Endothelial cell of umbilical vein (primary cell): ENCODE results near the gene POMGNT2. TPM values are rescaled to one million over a fixed set of nuclear protein-coding genes. Genes with fewer than 3 reads are reported as not detected.

Experiments used
- BruUV-seq: library from RNA; stranded (reverse); fragments of 400-500 nt; replicated peaks from 2 replicates; lab custom pipeline; 2021; lab: Mats Ljungman, UMichigan
- CTCF ChIA-PET: fragments of 300-600, 350-600 bp; sonication (Branson Sonifier 250); formaldehyde crosslinking; loops from one replicate; lab custom pipeline; 2021; ENCODE audit warnings: antibody characterized with exemption, inconsistent platforms; lab: Charles Lee
- POLR2A ChIA-PET: fragments of 300-600, 350-600 bp; sonication (Branson Sonifier 250); formaldehyde crosslinking; loops from one replicate; lab custom pipeline; 2021; ENCODE audit warnings: antibody characterized with exemption, inconsistent platforms; lab: Charles Lee
- DNase-seq: peaks from one replicate; pipeline ENCODE4 v3.0.0-alpha.2; 2011; ENCODE audit warnings: low read depth, low spot score
- FAIRE-seq: peaks from 2 replicates; lab custom pipeline; 2011; peaks lifted over from hg19 to GRCh38; lab: Jason Lieb, UNC
- H2AFZ ChIP-seq: 2 replicates; pipeline ENCODE4 v1.6.0; 2012; ENCODE audit warnings: low read depth, low read length, control low read depth, inconsistent platforms
- H3K27ac ChIP-seq: 2 replicates; pipeline ENCODE4 v1.5.1; 2011; ENCODE audit warnings: low read depth, mild to moderate bottlenecking, control low read depth, low read length, moderate library complexity; ENCODE audit not compliant: insufficient read depth
- H3K27me3 ChIP-seq, 2 experiments: 2 replicates each; pipeline versions ENCODE4 v1.6.0 to v1.6.1; 2011; ENCODE audit warnings: low read length in 2 of 2, mixed read lengths in 1 of 2; ENCODE audit not compliant: control insufficient read depth in 2 of 2, insufficient read depth in 2 of 2
- H3K36me3 ChIP-seq, 2 experiments: 2 replicates in 1 of 2; 3 replicates in 1 of 2; pipeline ENCODE4 v1.5.1; 2011; ENCODE audit warnings: low read length in 2 of 2, mild to moderate bottlenecking in 1 of 2, moderate library complexity in 1 of 2; ENCODE audit not compliant: control insufficient read depth in 2 of 2, insufficient read depth in 2 of 2; ENCODE audit errors: extremely low read depth in 1 of 2
- H3K4me1 ChIP-seq: 3 replicates; pipeline ENCODE4 v1.5.1; 2011; ENCODE audit warnings: mild to moderate bottlenecking, low read length; ENCODE audit not compliant: control insufficient read depth, insufficient read depth; ENCODE audit errors: extremely low read depth
- H3K4me2 ChIP-seq: 2 replicates; pipeline ENCODE4 v1.6.1; 2011; ENCODE audit warnings: low read length, control low read depth, mixed read lengths; ENCODE audit not compliant: insufficient read depth
- H3K4me3 ChIP-seq, 3 experiments: fragments of 200-600 bp in 1 of 3; sonication (generic), shearing (Covaris generic) in 1 of 3; replicated peaks in 1 of 3; 2 replicates each; pipeline ENCODE4 v1.5.1; 2011 to 2016; ENCODE audit warnings: control low read depth in 3 of 3, low read length in 3 of 3, mild to moderate bottlenecking in 2 of 3, inconsistent platforms in 1 of 3, low read depth in 1 of 3, moderate library complexity in 1 of 3; ENCODE audit not compliant: insufficient read depth in 1 of 3
- H3K79me2 ChIP-seq: 2 replicates; pipeline ENCODE4 v1.6.0; 2012; ENCODE audit warnings: low read length, inconsistent platforms; ENCODE audit not compliant: control insufficient read depth, insufficient read depth
- H3K9ac ChIP-seq: replicated peaks from 2 replicates; pipeline ENCODE3; 2011; ENCODE audit warnings: low read length, control low read depth; ENCODE audit not compliant: insufficient read depth; ENCODE audit errors: extremely low read depth
- H3K9me1 ChIP-seq: replicated peaks from 3 replicates; pipeline ENCODE4 v1.6.0; 2011; ENCODE audit warnings: mild to moderate bottlenecking, low read length; ENCODE audit not compliant: control insufficient read depth, insufficient read depth; ENCODE audit errors: extremely low read depth
- H3K9me3 ChIP-seq: replicated peaks from 2 replicates; pipeline ENCODE4 v1.5.1; 2012; ENCODE audit warnings: low read length, inconsistent platforms; ENCODE audit not compliant: control insufficient read depth, insufficient read depth
- H4K20me1 ChIP-seq: replicated peaks from 2 replicates; pipeline ENCODE3; 2011; ENCODE audit warnings: mild to moderate bottlenecking, low read length; ENCODE audit not compliant: control insufficient read depth, insufficient read depth; ENCODE audit errors: extremely low read depth
- CTCF ChIP-seq, 2 donors: IDR thresholded peaks; 1 replicate in 1 of 2; 2 replicates in 1 of 2; pipeline ENCODE4 v1.5.1; 2011; ENCODE audit warnings: low read length in 2 of 2, mild to moderate bottlenecking in 2 of 2, moderate library complexity in 2 of 2, control low read depth in 1 of 2, inconsistent platforms in 1 of 2, low read depth in 1 of 2; ENCODE audit not compliant: insufficient read depth in 1 of 2; ENCODE audit errors: extremely low read depth in 1 of 2
- EZH2 ChIP-seq: IDR thresholded peaks from 2 replicates; pipeline ENCODE4 v1.6.1; 2012; ENCODE audit warnings: borderline replicate concordance, low read depth, mild to moderate bottlenecking, moderate library complexity, low read length, inconsistent platforms; ENCODE audit not compliant: severe bottlenecking
- FOS ChIP-seq: IDR thresholded peaks from 2 replicates; pipeline ENCODE4 v1.6.1; 2011; ENCODE audit warnings: mild to moderate bottlenecking, low read length, moderate library complexity, borderline replicate concordance; ENCODE audit not compliant: insufficient read depth
- GATA2 ChIP-seq: IDR thresholded peaks from 2 replicates; pipeline ENCODE4 v1.7.0; 2011; ENCODE audit warnings: low read depth, mild to moderate bottlenecking, moderate library complexity, mixed read lengths, low read length; ENCODE audit not compliant: insufficient read length, insufficient read depth
- MAX ChIP-seq: IDR thresholded peaks from 2 replicates; pipeline ENCODE4 v1.6.1; 2011; ENCODE audit not compliant: insufficient read depth, insufficient read length
- POLR2A ChIP-seq: IDR thresholded peaks from 2 replicates; pipeline ENCODE4 v1.6.1; 2012; ENCODE audit warnings: low read depth, mild to moderate bottlenecking, control low read depth, low read length
- POLR2AphosphoS5 ChIP-seq: IDR thresholded peaks from 2 replicates; pipeline ENCODE4 v1.6.1; 2012; ENCODE audit warnings: low read depth, mild to moderate bottlenecking, control low read depth, low read length, moderate library complexity; ENCODE audit not compliant: insufficient read depth
- dilution Hi-C: fragments of 300-500 bp; cut with MboI; formaldehyde crosslinking; loops from one replicate; pipeline ENCODE4 v1.15.0; 2019; ENCODE audit warnings: low sequenced_read_pairs; ENCODE audit not compliant: extremely low pct_ligation_motif_present
- intact Hi-C: fragments of 100-400 bp; cut with micrococcal nuclease; formaldehyde crosslinking; loops from one replicate; pipeline ENCODE4 v1.10.0; 2022
- polyA plus RNA-seq, 4 experiments: library from polyadenylated mRNA; depleted of rRNA in 3 of 4; stranded (reverse) in 3 of 4; unstranded in 1 of 4; fragments of >200 nt; gene quantifications; 2 replicates each; pipeline versions ENCODE4 v1.2.1 to v1.2.3, GENCODE V29; 2011 to 2012; ENCODE audit warnings: missing spikeins in 1 of 4
- total RNA-seq: library from RNA; stranded (reverse); gene quantifications from 2 replicates; pipeline ENCODE4 v1.2.3, GENCODE V29; 2021

POMGNT2 gene
- total and polyA plus RNA-seq, 2 donors (not counting 3 experiments of a cell fraction or from before 2014, with no cell fraction given) = 6.4 to 16.3 TPM

GRCh38 chr3:43096761-43097160 lies 9.1 kb downstream of the POMGNT2 start:
- no peaks in the 10 kb centered on the region for H3K27me3 ChIP-seq
- no peaks in the 10 kb centered on the region for H4K20me1 ChIP-seq
- no peak overlapping the region for H3K4me3 ChIP-seq
- H3K79me2 ChIP-seq = no peaks in the 10 kb centered on the region
- H3K27ac ChIP-seq = no peak overlapping the region
- no TSS peak for BruUV-seq
- dilution Hi-C loops = no loop called here
- H3K9me3 ChIP-seq = no peaks in the 10 kb centered on the region
- H3K36me3 ChIP-seq = no peaks in the 10 kb centered on the region
- H3K9me1 ChIP-seq = no peaks in the 10 kb centered on the region
- CTCF ChIA-PET = no interaction called here
- no peak overlapping the region for H3K4me2 ChIP-seq
- H3K9ac ChIP-seq = no peak overlapping the region
- no peak overlapping the region for H2AFZ ChIP-seq
- FAIRE-seq (no peak), DNase-seq (no peak)
- intact Hi-C loops = no loop called here
- no peaks in the 10 kb centered on the region for H3K4me1 ChIP-seq
- TF ChIP-seq POLR2AphosphoS5 (no peak), FOS (no peak), EZH2 (no peak), GATA2 (no peak), CTCF (IDR thresholded peaks at IDR 0.05; ENCODE audit: extremely low read depth in 1 of 2, insufficient read depth in 1 of 2, low read depth in 1 of 2, low read length in 2 of 2) (no peak), MAX (no peak), POLR2A (no peak)
- POLR2A ChIA-PET = no interaction called here
